GM12874 (cell line): ENCODE measurements around the gene MGAT5.

Source experiments
- TF ChIP-seq, protein P1 (sequence below): IDR thresholded peaks from 2 replicates; pipeline ENCODE4 v1.5.1; 2011; ENCODE audit warnings: low read depth, mild to moderate bottlenecking, control low read depth, low read length, moderate library complexity; ENCODE audit not compliant: insufficient read depth

The MGAT5 gene

DNA sequence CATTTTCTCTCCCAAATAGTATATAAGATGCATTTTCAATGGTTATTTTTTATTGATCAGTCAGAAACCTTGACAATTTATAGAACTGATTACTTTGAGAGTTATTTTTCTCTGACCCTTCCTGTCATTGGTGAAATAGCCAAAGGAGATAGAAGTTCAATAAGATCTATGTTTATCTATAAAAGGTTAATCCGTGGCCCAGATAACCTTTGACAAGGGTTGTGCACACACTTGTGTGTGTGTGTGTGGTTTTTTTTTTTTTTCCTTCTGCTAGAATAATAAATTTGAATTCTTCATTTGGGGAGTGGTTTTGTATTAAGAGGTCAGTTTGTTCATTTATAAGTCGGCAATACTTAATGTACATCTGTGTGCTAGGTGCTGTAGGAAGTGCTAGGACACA, 160.0 kb downstream of the MGAT5 start:
- TF ChIP-seq, protein P1, sequence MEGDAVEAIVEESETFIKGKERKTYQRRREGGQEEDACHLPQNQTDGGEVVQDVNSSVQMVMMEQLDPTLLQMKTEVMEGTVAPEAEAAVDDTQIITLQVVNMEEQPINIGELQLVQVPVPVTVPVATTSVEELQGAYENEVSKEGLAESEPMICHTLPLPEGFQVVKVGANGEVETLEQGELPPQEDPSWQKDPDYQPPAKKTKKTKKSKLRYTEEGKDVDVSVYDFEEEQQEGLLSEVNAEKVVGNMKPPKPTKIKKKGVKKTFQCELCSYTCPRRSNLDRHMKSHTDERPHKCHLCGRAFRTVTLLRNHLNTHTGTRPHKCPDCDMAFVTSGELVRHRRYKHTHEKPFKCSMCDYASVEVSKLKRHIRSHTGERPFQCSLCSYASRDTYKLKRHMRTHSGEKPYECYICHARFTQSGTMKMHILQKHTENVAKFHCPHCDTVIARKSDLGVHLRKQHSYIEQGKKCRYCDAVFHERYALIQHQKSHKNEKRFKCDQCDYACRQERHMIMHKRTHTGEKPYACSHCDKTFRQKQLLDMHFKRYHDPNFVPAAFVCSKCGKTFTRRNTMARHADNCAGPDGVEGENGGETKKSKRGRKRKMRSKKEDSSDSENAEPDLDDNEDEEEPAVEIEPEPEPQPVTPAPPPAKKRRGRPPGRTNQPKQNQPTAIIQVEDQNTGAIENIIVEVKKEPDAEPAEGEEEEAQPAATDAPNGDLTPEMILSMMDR, result no peak

DNA sequence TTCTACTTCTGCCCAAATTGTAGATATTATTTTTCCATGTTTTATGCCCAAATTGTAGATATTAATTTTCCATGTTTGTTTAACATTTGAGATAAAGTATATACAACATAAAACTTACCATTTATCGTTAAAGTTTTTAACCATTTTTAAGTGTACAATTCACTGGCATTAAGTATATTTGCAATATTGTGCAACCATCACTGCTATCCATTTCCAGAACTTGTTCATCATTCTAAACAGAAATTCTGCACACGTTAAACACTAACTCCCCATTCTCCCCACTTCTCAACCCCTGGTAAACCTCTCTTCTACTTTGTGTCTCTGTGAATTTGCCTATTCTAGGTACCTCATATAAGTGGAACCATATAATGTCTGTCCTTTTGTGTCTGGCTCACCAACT, 162.1 kb downstream of the MGAT5 start:
- TF ChIP-seq, protein P1, result no peak

DNA sequence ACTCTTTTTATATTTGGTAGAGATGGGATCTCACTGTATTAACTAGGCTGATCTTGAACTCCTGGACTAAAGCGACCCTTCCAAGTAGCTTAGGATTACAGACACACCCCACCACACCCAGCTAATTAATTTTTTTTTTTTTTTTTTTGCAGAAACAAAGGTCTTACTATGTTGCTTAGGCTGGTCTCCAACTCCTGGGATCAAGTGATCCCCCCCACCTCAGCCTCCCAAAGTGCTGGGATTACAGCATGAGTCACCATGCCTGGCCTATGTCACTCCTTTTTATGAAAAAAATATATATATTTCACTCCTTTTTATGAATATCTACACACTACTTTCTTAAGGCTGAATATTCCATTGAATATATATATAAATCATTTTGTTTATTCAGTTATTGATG, 162.8 kb downstream of the MGAT5 start:
- TF ChIP-seq, protein P1, result no peak

DNA sequence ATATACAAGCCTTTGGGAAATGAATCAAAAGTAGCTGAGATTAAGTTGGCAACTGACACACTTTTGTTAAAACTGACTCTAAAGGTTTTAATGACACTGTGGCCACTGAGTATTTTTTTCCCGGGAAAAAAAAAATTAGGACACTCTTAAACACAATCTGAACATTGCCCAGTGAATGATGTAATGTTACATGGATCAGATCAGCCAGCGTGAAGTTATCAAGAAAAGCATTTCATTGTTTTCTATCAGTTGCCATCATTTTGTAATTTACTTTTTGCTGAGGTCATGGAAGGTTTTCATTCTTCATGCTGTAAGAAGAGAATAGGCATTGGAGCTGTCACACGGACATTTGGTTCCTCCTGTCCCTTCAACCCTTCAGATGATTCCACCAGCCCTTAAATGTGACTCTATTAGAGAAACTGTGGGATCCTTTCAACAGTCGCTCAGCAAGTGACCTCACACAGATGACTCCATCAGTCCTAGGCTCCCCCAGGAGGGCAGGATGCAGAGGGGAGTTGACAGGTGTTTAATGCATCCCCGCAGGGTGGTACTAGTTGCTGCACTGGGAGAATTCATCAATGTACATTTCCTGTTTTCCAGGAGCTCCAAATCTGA, 164.2 kb downstream of the MGAT5 start:
- TF ChIP-seq, protein P1, result no peak

DNA sequence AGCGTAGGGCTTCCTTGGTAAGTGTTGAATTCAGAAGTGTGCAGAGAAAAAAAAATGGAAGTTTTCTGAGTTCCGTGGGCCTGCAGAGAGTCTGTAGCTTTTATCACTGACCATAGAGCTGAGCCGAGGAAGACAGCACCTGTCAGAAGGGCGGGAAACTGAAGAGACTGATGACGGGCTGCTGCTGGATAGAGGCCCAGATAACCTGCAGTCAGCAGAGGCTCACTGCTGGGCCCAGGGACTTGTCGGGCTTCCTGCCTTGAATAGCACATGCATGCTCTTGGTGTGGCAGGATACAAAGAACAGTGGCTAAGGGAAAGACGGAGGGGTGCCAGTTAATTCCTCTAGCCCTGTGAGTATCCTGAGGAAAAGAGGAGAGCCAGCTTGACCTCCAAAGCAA, 166.4 kb downstream of the MGAT5 start:
- TF ChIP-seq, protein P1, result no peak

DNA sequence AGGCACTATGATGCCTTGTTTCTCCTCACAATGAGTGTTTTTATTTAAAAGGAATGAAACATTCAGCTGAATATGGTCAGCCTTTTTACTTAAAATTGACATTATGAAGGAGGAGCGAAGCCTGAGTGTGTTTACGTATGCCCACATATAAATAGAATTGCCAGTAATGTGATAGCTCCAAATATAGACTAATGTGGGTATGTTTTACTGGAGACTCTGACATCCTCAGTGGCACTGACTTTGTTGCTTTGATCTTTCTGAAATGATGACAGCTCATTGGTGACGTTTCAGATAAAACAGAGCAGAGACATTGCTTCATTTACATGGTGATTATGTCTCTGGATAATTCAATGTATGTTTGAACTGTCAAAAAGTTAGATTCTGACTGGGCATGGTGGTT, 167.0 kb downstream of the MGAT5 start:
- TF ChIP-seq, protein P1, result no peak

DNA sequence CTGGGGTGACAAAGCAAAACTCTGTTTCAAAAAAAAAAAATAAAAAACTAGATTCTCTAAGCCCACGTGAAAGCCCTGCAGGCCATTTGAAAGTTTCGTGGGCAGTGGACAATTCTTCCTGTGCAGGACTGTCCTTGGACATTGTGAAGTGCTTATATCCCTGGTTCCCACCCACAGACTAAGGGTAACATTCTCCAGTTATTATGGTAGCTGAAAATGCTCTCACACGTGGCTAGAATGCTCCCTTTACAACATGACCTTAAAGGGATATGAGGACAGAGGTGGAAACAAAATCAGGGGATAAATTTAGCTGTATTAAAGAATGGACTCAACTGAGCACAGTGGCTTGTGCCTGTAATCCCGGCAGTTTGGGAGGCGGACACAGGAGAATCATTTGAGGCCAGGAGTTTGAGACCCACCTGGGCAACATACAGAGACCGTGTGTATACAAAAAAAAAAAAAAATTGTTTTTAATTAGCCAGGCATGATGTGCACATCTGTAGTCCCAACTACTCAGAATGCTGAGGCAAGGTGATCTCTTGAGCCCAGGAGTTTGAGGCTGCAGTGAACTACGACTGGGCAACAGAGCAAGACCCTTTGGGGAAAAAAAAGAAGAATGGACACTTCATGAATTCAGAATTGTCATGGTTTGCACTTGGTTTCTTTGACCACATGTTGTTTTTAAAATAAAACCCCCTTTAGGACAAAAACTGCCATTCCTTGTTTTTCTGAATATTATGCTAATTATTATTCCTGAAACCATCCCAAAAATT, 167.9 kb downstream of the MGAT5 start:
- TF ChIP-seq, protein P1, result no peak
